Measurements from ENCODE around the gene ARNT2.

DNA sequence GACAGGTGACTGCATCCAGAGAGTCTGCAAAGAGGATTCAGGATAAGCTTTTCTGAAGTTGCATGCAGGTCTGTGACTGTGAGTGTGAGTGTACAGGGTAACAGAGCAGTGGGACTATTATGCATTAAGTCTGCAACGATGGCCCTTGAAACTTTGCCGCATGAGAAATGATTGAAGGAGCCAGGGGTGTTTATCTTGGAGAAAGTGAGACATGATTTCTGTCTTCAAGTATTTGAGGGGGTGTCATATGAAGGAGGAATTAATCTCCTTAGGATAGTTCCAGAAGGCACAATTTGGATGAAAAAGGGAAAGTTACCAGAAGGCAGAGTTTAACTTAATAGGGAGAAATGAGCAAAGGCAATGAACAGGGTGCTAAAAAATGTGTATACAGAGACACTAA is 119.6 kb downstream of the ARNT2 start:
- TF ChIP-seq, protein P1, sequence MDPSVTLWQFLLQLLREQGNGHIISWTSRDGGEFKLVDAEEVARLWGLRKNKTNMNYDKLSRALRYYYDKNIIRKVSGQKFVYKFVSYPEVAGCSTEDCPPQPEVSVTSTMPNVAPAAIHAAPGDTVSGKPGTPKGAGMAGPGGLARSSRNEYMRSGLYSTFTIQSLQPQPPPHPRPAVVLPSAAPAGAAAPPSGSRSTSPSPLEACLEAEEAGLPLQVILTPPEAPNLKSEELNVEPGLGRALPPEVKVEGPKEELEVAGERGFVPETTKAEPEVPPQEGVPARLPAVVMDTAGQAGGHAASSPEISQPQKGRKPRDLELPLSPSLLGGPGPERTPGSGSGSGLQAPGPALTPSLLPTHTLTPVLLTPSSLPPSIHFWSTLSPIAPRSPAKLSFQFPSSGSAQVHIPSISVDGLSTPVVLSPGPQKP (IDR thresholded peaks at IDR 0.05; ENCODE audit: low read depth, low read length) = no peak
- no peak for TF ChIP-seq POLR2A (IDR thresholded peaks at IDR 0.05; ENCODE audit: low read depth, low read length)
- TF ChIP-seq BHLHE40 (IDR thresholded peaks at IDR 0.05; ENCODE audit: borderline replicate concordance in 1 of 2, low read depth in 2 of 2, low read length in 1 of 2) = no peak

Data from GM12878 (cell line).